ENCODE data around the gene ANKS3. TPM values are rescaled to one million over a fixed set of nuclear protein-coding genes. Genes with fewer than 3 reads are reported as not detected.

Gene ANKS3
- total RNA-seq, result 9.6 and 12.3 TPM in 2 replicates

DNA sequence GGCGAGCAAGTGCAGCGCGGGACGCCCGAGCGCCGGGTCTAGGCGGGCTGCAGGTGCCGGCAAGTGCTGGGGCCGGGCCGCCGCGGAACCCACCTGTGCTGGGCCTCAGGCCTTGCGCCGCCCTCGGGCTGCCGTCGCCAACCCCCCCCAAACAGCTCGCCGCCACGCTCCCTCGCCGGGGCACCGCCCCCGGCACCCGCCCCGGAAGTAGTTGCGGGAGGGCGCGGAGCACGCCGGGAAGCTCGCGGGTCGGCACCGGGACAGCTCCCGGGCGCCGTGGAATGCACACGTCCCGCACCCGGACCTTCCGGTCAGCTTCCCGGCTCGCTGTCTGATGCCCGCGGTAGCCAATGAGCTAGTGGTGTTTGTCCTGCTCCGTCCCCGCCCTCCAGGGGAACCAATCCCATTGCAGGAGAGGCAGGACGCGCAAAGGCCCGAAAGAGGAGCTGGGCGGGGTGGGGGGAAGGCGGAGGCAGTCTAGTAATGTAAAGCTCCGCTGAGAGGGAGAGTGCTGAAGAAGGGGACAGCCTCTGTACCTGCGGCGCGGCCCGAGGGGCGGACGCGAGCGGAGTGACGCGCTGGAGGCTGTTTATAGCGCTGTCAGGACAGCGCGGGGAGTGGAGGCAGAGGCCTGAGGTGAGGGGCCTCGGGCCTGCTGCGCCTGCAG, at the start of gene ANKS3, which contains the start of gene DNAAF8:
ANKS3 (minus strand) TSS at position 209 of the 667 bp plus-strand sequence. CDS start 4,122 bp downstream, outside the sequence.
DNAAF8 (plus strand) TSS at position 475 of the 667 bp plus-strand sequence. CDS start 1,978 bp downstream, outside the sequence.

GRCh38 chr16:4766875-4767628, 33.0 kb upstream of the ANKS3 start, which contains the start of gene ZNF500:
ZNF500 (minus strand) TSS chr16:4767162; CDS start chr16:4765978, 1,184 bp downstream.

GRCh38 chr16:4693296-4693955, 40.6 kb downstream of the ANKS3 start, which contains the start of gene NUDT16L1:
NUDT16L1 (plus strand) TSS chr16:4693562; CDS start chr16:4693727, 165 bp downstream.

Other genes starting within 250 kb of the ANKS3 start
- gene CDIP1, start 195.5 kb downstream of the ANKS3 start, total RNA-seq, result 18.0 and 22.2 TPM in 2 replicates
- gene C16orf96, start 177.9 kb downstream of the ANKS3 start, total RNA-seq, result not detected in 2 replicates
- gene UBALD1, start 119.4 kb downstream of the ANKS3 start, total RNA-seq, result 12.5 and 14.0 TPM in 2 replicates
- 39.0 and 55.3 TPM in 2 replicates for gene MGRN1, start 109.4 kb downstream of the ANKS3 start, total RNA-seq
- 23.6 and 34.0 TPM in 2 replicates for gene NUDT16L1, start 40.7 kb downstream of the ANKS3 start, total RNA-seq
- under 0.01 and 0.08 TPM in 2 replicates for gene DNAAF8, start 266 bp upstream of the ANKS3 start, total RNA-seq
- 8.4 and 12.5 TPM in 2 replicates for gene ZNF500, start 32.9 kb upstream of the ANKS3 start, total RNA-seq
- not detected in 2 replicates for gene SEPTIN12, start 54.1 kb upstream of the ANKS3 start, total RNA-seq
- not detected in 2 replicates for gene SMIM22, start 61.1 kb upstream of the ANKS3 start, total RNA-seq
- gene ROGDI, start 68.4 kb upstream of the ANKS3 start, total RNA-seq, result 12.9 and 19.8 TPM in 2 replicates
- 30.6 and 36.9 TPM in 2 replicates for gene GLYR1, start 113.0 kb upstream of the ANKS3 start, total RNA-seq
- gene UBN1, start 113.2 kb upstream of the ANKS3 start, total RNA-seq, result 16.2 and 22.8 TPM in 2 replicates
- gene PPL, start 202.9 kb upstream of the ANKS3 start, total RNA-seq, result 1.3 and 7.2 TPM in 2 replicates
- gene SEC14L5, start 224.1 kb upstream of the ANKS3 start, total RNA-seq, result not detected in 2 replicates

All from epithelial cell of alveolus of lung (primary cell).